ENCODE data around the gene GSTA5.
"Not testable (repeated sequence)": the region's sequence is repeated elsewhere in the genome, so short reads cannot be mapped to it uniquely, and the experiment has no call there.

The GSTA5 gene

GRCh38 chr6:52827073-52827783, 13.4 kb downstream of the GSTA5 start:
- ATAC-seq (replicated peaks; ENCODE audit: extremely low read depth, poor library complexity, severe bottlenecking); H3K9me3 Mint-ChIP-seq; H3K36me3 Mint-ChIP-seq (ENCODE audit: insufficient read depth); H3K4me1 Mint-ChIP-seq; H3K27ac Mint-ChIP-seq (ENCODE audit: low read depth); H3K4me3 Mint-ChIP-seq; DNase-seq (ENCODE audit: low spot score in 2 of 2): not testable (repeated sequence)
- peaks cover 21% of the 10 kb centered on the region for H3K27me3 Mint-ChIP-seq

DNA sequence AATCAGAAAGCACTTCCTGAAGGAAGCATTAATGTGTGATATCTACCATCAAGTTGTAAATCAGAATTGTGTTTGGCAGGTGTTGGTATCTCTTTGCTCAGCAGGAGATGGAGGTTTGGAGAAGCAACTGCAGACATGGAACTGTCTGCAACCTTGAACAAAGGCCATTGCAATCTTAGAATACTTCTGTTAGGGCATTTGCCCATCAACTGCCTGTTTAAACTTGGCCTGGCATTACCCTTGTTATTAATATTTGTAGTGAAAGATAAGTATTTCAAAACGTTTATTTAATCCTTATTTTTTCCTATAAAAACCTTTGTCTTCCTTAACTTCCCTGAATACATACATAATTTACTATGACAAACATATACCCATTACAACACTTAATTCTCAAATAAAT, 14.1 kb downstream of the GSTA5 start:
- peaks cover 21% of the 10 kb centered on the region for H3K27me3 Mint-ChIP-seq
- no peak for DNase-seq (ENCODE audit: low spot score in 2 of 2)
- no peaks in the 10 kb centered on the region for H3K4me1 Mint-ChIP-seq
- ATAC-seq (replicated peaks; ENCODE audit: extremely low read depth, poor library complexity, severe bottlenecking) = no peak
- H3K36me3 Mint-ChIP-seq (ENCODE audit: insufficient read depth) = no peaks in the 10 kb centered on the region
- peaks cover 6% of the 10 kb centered on the region for H3K9me3 Mint-ChIP-seq
- H3K27ac Mint-ChIP-seq (ENCODE audit: low read depth) = no peak overlapping the region
- H3K4me3 Mint-ChIP-seq = no peak overlapping the region

DNA sequence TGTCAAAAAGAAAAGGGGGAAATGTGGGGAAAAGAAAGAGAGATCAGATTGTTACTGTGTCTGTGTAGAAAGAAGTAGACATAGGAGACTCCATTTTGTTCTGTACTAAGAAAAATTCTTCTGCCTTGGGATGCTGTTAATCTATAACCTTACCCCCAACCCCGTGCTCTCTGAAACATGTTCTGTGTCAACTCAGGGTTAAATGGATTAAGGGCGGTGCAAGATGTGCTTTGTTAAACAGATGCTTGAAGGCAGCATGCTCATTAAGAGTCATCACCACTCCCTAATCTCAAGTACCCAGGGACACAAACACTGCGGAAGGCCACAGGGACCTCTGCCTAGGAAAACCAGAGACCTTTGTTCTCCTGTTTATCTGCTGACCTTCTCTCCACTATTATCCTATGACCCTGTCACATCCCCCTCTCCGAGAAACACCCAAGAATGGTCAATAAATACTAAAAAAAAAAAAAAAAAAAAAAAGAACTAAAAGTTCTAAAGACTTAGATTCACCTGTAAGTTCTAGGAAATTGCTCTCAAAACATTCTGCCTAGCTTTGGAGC, 14.6 kb downstream of the GSTA5 start:
- not testable (repeated sequence) for ATAC-seq (replicated peaks; ENCODE audit: extremely low read depth, poor library complexity, severe bottlenecking); H3K4me3 Mint-ChIP-seq; H3K27ac Mint-ChIP-seq (ENCODE audit: low read depth); H3K4me1 Mint-ChIP-seq; DNase-seq (ENCODE audit: low spot score in 2 of 2); H3K36me3 Mint-ChIP-seq (ENCODE audit: insufficient read depth); H3K9me3 Mint-ChIP-seq
- H3K27me3 Mint-ChIP-seq = peaks cover 19% of the 10 kb centered on the region

DNA sequence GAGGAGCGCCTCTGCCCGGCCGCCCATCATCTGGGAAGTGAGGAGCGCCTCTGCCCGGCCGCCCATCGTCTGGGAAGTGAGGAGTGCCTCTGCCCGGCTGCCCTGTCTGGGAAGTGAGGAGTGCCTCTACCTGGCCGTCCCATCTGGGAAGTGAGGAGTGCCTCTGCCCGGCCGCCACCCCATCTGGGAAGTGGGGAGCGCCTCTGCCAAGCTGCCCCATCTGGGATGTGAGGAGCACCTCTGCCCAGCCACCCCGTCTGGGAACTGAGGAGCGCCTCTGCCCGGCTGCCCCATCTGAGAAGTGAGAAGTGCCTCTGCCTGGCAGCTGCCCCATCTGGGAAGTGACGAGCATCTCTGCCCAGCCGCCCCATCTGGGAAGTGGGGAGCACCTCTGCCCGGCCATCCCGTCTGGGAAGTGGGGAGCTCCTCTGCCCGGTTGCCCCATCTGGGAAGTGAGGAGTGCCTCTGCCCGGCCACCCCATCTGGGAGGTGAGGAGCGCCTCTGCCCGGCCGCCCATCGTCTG, 15.3 kb downstream of the GSTA5 start:
- H3K4me3 Mint-ChIP-seq; H3K9me3 Mint-ChIP-seq; DNase-seq (ENCODE audit: low spot score in 2 of 2); H3K4me1 Mint-ChIP-seq; H3K36me3 Mint-ChIP-seq (ENCODE audit: insufficient read depth); H3K27ac Mint-ChIP-seq (ENCODE audit: low read depth); ATAC-seq (replicated peaks; ENCODE audit: extremely low read depth, poor library complexity, severe bottlenecking): not testable (repeated sequence)
- peaks cover 13% of the 10 kb centered on the region for H3K27me3 Mint-ChIP-seq

- ATAC-seq (replicated peaks; ENCODE audit: extremely low read depth, poor library complexity, severe bottlenecking) = no peak
- no peak overlapping the region for H3K4me3 Mint-ChIP-seq
Observed at GRCh38 chr6:52821842-52822241, 18.8 kb downstream of the GSTA5 start.

GRCh38 chr6:52820198-52820597, 20.4 kb downstream of the GSTA5 start:
- no peak overlapping the region for H3K27ac Mint-ChIP-seq (ENCODE audit: low read depth)
- no peaks in the 10 kb centered on the region for H3K27me3 Mint-ChIP-seq
- ATAC-seq (replicated peaks; ENCODE audit: extremely low read depth, poor library complexity, severe bottlenecking) (no peak), DNase-seq (ENCODE audit: low spot score in 2 of 2) (no peak)
- H3K4me3 Mint-ChIP-seq = no peak overlapping the region
- H3K4me1 Mint-ChIP-seq = no peaks in the 10 kb centered on the region
- H3K9me3 Mint-ChIP-seq = peaks cover 6% of the 10 kb centered on the region
- H3K36me3 Mint-ChIP-seq (ENCODE audit: insufficient read depth) = no peaks in the 10 kb centered on the region

More at GRCh38 chr6:52821842-52822241, 18.8 kb downstream of the GSTA5 start:
- Mint-ChIP-seq H3K27ac (ENCODE audit: low read depth) (no peak overlapping the region), H3K9me3 (peaks cover 6% of the 10 kb centered on the region), H3K4me1 (no peaks in the 10 kb centered on the region), H3K27me3 (peaks cover 9% of the 10 kb centered on the region), H3K36me3 (ENCODE audit: insufficient read depth) (no peaks in the 10 kb centered on the region)
- no peak for DNase-seq (ENCODE audit: low spot score in 2 of 2)

GRCh38 chr6:52815167-52816092, 25.2 kb downstream of the GSTA5 start:
- no peaks in the 10 kb centered on the region for H3K4me1 Mint-ChIP-seq
- no peak overlapping the region for H3K27ac Mint-ChIP-seq (ENCODE audit: low read depth)
- no peak overlapping the region for H3K4me3 Mint-ChIP-seq
- H3K36me3 Mint-ChIP-seq (ENCODE audit: insufficient read depth) = no peaks in the 10 kb centered on the region
- DNase-seq (ENCODE audit: low spot score in 2 of 2) (no peak), ATAC-seq (replicated peaks; ENCODE audit: extremely low read depth, poor library complexity, severe bottlenecking) (no peak)
- H3K9me3 Mint-ChIP-seq = no peaks in the 10 kb centered on the region
- peaks cover 29% of the 10 kb centered on the region for H3K27me3 Mint-ChIP-seq

DNA sequence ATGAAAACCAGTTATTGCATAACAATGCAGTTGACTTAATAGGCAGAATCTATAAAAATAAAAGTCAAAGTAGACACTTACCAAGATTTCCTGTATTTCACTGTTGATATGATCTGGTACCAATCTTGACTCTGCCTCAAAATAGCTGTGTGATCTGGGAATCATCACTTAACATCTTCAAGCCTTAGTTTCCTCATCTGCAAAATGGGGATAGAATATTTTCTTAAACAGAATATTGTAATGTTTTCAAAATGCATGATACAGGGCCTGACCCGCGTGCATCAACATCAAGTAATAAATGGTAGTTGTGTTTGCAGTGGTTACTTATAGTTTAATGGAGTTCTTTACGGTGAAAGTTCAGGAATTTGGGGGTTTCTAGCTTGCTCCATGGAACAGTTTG, 26.1 kb downstream of the GSTA5 start:
- not testable (repeated sequence) for H3K36me3 Mint-ChIP-seq (ENCODE audit: insufficient read depth); H3K4me1 Mint-ChIP-seq; DNase-seq (ENCODE audit: low spot score in 2 of 2); ATAC-seq (replicated peaks; ENCODE audit: extremely low read depth, poor library complexity, severe bottlenecking); H3K9me3 Mint-ChIP-seq; H3K27ac Mint-ChIP-seq (ENCODE audit: low read depth); H3K4me3 Mint-ChIP-seq
- peaks cover 29% of the 10 kb centered on the region for H3K27me3 Mint-ChIP-seq

DNA sequence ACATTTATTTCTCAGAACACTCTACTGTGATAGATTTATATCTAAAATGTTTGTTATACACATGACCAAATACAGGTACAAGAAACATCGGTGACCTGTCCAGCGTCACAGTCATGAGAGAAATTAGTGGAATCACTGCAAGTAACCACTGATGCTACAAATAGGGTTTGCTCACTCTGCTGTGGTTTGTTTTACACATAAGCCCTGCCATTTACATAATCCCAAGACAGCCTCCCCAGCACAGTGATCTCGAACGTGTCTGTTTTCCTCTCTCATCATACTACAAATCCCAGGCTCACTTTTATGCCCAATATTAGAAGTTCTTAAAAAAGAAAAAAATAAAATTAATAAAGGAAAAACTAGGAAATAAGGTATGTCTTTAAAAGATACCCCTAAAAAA, 30.8 kb downstream of the GSTA5 start:
- ATAC-seq (replicated peaks; ENCODE audit: extremely low read depth, poor library complexity, severe bottlenecking); H3K27ac Mint-ChIP-seq (ENCODE audit: low read depth); H3K9me3 Mint-ChIP-seq; H3K36me3 Mint-ChIP-seq (ENCODE audit: insufficient read depth); H3K4me3 Mint-ChIP-seq; DNase-seq (ENCODE audit: low spot score in 2 of 2); H3K4me1 Mint-ChIP-seq: not testable (repeated sequence)
- peaks cover 56% of the 10 kb centered on the region for H3K27me3 Mint-ChIP-seq

- Mint-ChIP-seq H3K27me3 (peaks cover 68% of the 10 kb centered on the region), H3K9me3 (no peaks in the 10 kb centered on the region), H3K36me3 (ENCODE audit: insufficient read depth) (no peaks in the 10 kb centered on the region), H3K4me1 (no peaks in the 10 kb centered on the region), H3K27ac (ENCODE audit: low read depth) (no peak overlapping the region), H3K4me3 (no peak overlapping the region)
- no peak for DNase-seq (ENCODE audit: low spot score in 2 of 2)
- no peak for ATAC-seq (replicated peaks; ENCODE audit: extremely low read depth, poor library complexity, severe bottlenecking)
Observed at GRCh38 chr6:52808660-52809059, 32.0 kb downstream of the GSTA5 start.

DNA sequence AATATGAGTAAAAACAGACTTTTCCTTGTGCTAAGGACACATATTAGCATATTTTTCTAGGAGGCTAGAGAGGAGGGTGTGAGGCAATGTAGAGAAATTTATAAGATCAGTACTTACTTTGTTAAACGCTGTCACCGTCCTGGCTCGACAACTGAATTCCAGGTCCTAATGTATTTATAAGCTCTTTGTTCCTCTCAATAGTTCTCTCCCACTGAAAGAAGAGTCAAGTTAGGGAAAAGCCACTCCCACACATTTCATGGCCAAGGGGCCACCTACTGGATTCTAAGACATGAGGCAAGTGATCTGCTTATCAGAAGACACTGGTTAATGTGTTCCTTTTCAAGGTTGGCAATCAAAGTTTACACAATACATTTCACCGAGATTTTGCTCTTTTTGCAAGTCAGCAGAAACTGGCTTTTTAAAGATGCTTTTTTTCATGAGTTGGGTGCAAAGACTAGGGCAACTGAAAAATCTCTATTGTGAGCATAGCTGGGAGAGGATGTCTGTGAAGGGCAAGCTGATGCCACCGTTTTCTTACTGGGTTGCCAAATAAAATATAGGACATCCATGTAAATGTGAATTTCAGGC, 36.9 kb downstream of the GSTA5 start, which contains the start of gene GSTA1:
GSTA1 (minus strand) TSS at position 149 of the 588 bp plus-strand sequence. CDS start 4,549 bp downstream, outside the sequence.
- H3K36me3 Mint-ChIP-seq (ENCODE audit: insufficient read depth); H3K4me3 Mint-ChIP-seq; H3K4me1 Mint-ChIP-seq; ATAC-seq (replicated peaks; ENCODE audit: extremely low read depth, poor library complexity, severe bottlenecking); DNase-seq (ENCODE audit: low spot score in 2 of 2); H3K27ac Mint-ChIP-seq (ENCODE audit: low read depth); H3K9me3 Mint-ChIP-seq: not testable (repeated sequence)
- peaks cover 75% of the 10 kb centered on the region for H3K27me3 Mint-ChIP-seq

GRCh38 chr6:52802806-52803205, 37.8 kb downstream of the GSTA5 start:
- Mint-ChIP-seq H3K4me1 (no peaks in the 10 kb centered on the region), H3K4me3 (no peak overlapping the region), H3K9me3 (no peaks in the 10 kb centered on the region), H3K36me3 (ENCODE audit: insufficient read depth) (no peaks in the 10 kb centered on the region), H3K27ac (ENCODE audit: low read depth) (no peak overlapping the region), H3K27me3 (peaks cover 74% of the 10 kb centered on the region)
- DNase-seq (ENCODE audit: low spot score in 2 of 2) (no peak), ATAC-seq (replicated peaks; ENCODE audit: extremely low read depth, poor library complexity, severe bottlenecking) (no peak)
